HG02943 (cell line): ENCODE data around the gene TMEM59L.

Experiments used
- ATAC-seq: cut with Tn5 transposase; IDR thresholded peaks from one replicate; pipeline ENCODE4 v1.9.1; 2021; ENCODE audit warnings: mild to moderate bottlenecking, low read depth, moderate library complexity; ENCODE audit not compliant: unreplicated experiment

The TMEM59L gene

GRCh38 chr19:18636183-18636968 is 23.7 kb downstream of the TMEM59L start:
- peak; percentile 77 for ATAC-seq

GRCh38 chr19:18636969-18637629 is 24.4 kb downstream of the TMEM59L start, which contains the start of gene KLHL26:
TSS of gene KLHL26 (plus strand) at chr19:18637028. CDS start at chr19:18637055, 27 bp downstream.
- ATAC-seq, result no peak

- ATAC-seq, result no peak
These were observed 25.3 kb downstream of the TMEM59L start for GRCh38 chr19:18637673-18638630.

- no peak for ATAC-seq
These were observed 27.1 kb downstream of the TMEM59L start for GRCh38 chr19:18639706-18640243.

GRCh38 chr19:18644196-18645034 is 31.7 kb downstream of the TMEM59L start:
- no peak for ATAC-seq

- no peak for ATAC-seq
These were observed 32.4 kb downstream of the TMEM59L start for GRCh38 chr19:18645035-18645511.

DNA sequence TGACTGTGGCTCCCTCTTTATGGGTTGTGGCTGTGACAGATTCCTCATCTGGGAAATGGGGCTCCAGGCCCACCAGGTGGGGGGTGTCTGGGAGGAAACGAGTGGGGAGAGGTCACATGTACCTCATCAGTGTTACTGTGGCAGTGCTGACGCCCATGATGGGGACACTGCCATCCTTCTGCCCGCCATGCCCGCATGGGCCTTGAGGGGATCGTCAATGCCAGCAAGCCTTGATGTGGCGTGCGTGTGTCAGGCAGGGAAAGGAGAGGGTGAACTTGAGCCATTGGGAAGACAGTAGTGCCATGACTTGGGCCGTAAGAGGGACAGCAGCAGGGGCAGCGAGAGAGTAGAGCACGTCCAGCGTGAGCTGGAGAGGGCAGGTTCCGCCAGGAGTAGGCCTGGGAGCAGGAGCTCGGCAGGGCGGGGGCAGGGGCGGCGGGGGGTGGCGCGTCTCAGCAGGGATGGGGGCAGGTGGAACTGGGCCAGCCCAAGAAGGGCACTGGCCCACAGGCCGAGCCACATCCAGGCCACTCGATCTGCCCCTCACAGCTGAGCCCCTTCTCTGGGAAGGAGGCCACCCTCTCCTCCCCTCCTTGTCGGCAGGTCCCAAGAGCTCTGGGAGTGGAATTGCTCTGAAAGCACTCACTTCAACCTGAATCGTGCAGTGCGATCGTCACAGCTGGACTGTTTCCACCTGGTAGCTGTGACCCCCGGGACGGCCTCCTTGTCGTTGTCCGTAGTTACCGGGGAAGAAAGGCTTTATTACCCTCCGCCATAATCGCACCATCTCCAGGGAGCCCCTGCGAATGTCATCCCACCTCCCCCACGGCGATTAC is 34.1 kb downstream of the TMEM59L start:
- no peak for ATAC-seq

DNA sequence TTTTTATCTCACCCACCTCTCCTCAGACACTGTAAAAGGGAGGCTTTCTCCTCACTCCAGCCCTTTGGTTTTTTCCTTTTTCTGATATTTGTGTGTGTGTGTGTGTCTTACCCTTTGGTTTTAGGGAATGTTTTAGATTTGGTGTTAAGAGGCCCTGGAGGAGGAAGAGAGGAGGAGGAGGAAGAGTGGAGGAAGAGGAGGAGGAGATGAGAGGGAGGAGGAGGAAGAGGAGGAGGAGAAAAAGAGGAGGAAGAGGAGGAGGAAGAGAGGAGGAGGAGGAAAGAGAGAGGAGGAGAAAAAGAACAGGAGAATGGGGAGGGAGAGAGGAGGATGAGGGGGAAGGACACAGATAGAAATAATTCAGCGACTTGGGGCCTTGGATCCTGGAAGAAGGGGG is 34.7 kb downstream of the TMEM59L start:
- no peak for ATAC-seq

- no peak for ATAC-seq
These were observed 35.1 kb downstream of the TMEM59L start for GRCh38 chr19:18647807-18648206.

DNA sequence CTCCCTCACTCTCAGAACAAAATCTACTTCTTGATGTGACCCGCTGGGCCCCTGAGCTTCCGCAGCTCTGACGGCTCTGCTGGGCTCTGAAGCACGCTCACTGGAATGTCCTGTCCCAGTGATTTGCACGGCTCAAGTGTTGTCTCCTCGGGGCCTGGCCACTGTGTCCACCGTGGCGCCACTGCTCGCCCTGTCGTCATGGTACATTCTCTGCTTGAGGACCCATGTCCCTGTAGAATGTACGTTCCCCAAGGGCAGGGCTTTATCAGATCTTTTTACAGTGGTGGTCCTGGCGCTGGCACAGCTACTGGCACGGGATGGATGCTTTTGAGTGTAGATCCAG is 36.3 kb downstream of the TMEM59L start:
- no peak for ATAC-seq

DNA sequence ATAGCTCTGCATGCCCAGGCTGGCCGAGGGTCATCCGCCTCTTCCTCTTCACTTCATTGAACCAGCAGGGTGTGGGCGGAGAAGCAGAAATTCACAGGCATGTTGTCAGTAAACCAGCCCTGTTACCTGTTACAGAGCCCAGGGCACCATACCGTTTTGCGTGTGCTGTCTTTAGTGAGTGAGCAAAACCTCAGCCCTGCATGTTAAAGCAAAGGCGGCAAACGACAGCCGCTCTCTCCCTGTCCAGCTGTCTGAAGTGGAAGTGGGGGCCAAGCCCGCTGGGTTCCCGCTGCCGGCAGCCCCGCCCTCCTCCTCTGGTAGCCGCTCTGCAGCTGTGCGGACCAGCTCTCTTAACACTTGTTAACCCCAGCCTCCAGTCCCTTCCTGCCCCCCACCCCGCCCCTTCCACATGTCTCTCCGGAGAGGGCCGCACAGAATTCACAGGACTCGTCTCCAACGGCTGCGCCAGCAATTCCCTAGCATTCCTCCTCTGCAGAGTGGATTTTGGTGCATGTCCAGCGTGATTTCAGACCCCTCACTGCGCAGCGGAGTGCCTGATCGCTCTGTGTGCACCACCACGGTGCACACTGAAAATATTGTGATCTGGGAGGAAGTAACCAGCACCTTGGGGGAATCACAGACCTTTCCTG is 36.8 kb downstream of the TMEM59L start:
- ATAC-seq, result no peak

DNA sequence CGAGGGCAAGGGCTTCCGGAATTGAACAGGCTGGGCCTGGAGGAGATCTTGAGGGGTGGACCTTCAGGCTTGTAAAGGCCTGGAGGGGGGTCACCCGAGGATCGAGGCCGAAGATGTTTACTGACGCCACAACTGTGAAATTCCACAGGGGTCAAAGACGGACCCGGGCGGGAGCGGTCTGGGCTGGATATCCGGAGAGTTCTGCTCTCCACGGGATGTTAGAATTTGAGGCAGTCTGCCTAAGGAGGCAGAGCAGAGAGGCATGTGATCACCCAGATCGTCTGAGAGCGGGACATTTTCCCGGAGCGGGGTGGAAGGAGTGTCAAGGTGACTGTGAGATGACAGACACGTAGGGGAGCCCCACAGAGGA is 37.3 kb downstream of the TMEM59L start:
- no peak for ATAC-seq

DNA sequence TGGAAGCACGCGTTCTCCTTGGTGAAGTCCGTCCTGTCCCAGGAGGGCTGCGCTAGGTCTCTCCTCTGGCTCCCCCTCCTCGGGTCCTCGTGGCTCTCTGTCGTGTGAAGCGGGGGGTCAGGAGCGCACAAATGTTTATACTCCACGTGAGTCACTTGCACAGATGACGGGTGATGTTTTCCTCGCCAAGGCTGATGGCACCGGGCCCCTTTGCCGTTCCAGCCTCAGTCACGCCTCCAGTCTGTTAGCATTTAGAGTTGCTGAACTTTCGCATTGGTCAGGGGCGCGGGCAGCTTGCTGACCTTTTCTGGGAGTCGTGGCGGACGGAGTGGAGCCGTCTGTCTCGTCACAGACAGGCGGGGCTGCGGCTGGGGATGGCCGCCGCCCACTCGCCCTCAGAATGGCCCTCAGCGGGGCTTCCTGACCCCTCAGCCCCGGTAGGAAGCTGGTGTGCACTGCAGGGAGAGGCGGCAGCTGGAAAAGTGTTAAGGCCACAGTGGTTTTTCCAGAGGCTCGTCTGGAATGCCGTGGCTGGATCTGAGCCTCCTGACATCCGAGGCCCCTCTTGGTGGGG is 37.9 kb downstream of the TMEM59L start:
- ATAC-seq, result no peak

DNA sequence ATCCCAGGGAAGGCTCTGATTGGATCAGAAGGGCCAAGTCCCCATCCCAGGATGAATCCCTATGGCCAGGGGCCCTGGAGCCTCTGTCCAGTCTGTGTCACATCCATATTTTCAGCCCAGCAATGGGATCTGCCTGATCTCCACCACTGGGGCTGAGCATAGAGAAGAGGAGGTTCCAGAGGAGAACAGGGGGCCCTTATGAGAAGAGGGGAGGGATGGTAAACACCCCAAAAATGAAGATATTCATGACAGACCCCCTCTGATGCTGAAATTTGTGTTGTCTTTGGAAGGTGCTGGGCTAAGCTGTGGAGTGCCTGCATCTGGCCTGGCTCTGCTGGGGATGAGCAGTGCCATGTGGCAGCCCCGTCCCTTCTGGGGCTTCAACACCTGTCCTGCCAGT is 38.6 kb downstream of the TMEM59L start:
- ATAC-seq, result no peak

GRCh38 chr19:18651733-18652132 is 39.1 kb downstream of the TMEM59L start:
- no peak for ATAC-seq

GRCh38 chr19:18653853-18654252 is 41.2 kb downstream of the TMEM59L start:
- no peak for ATAC-seq

GRCh38 chr19:18654469-18654868 is 41.8 kb downstream of the TMEM59L start:
- ATAC-seq, result no peak
